ENCODE results near the gene GRHL1.

- TF ChIP-seq POLR2A (IDR thresholded peaks at IDR 0.05), result no peak
- TF ChIP-seq, protein P1, sequence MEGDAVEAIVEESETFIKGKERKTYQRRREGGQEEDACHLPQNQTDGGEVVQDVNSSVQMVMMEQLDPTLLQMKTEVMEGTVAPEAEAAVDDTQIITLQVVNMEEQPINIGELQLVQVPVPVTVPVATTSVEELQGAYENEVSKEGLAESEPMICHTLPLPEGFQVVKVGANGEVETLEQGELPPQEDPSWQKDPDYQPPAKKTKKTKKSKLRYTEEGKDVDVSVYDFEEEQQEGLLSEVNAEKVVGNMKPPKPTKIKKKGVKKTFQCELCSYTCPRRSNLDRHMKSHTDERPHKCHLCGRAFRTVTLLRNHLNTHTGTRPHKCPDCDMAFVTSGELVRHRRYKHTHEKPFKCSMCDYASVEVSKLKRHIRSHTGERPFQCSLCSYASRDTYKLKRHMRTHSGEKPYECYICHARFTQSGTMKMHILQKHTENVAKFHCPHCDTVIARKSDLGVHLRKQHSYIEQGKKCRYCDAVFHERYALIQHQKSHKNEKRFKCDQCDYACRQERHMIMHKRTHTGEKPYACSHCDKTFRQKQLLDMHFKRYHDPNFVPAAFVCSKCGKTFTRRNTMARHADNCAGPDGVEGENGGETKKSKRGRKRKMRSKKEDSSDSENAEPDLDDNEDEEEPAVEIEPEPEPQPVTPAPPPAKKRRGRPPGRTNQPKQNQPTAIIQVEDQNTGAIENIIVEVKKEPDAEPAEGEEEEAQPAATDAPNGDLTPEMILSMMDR (IDR thresholded peaks at IDR 0.05), result no peak
Observed at GRCh38 chr2:9979977-9980376, 28.5 kb downstream of the GRHL1 start.
